ENCODE measurements around the gene TPPP2. TPM values are rescaled to one million over a fixed set of nuclear protein-coding genes. Genes with fewer than 3 reads are reported as not detected.

TPPP2 gene
- total and polyA plus RNA-seq, 10 of the 15 experiments (the other 5 are each of a cell fraction or from before 2014, with no cell fraction given), result not detected

- TF ChIP-seq NKRF (conservative IDR thresholded peaks at IDR 0.05), result no peak
Observed at GRCh38 chr14:21066882-21067502, 37.0 kb downstream of the TPPP2 start (continued).

GRCh38 chr14:21068521-21069387 lies 38.7 kb downstream of the TPPP2 start:
- BruUV-seq (replicated peaks), result no TSS peak
- DNase-seq (ENCODE audit: low read depth, low spot score), result no peak
- ChIA-PET POLR2A (interaction anchor here (0.5 kb wide), 1 partner anchor 152 kb away, joined by 4 read pairs; no protein-coding TSS in a partner anchor), RAD21 (ENCODE audit: unreplicated experiment) (interaction anchor here (0.6 to 4.8 kb wide), 9 partner anchors 19 to 239 kb away, joined by 3 to 55 read pairs (median 5); no protein-coding TSS in a partner anchor), CTCF (interaction anchor here (0.6 to 6.3 kb wide), 18 partner anchors 9 to 607 kb away, joined by 3 to 151 read pairs (median 3); partner anchors contain the start of genes PIP4P1, RNASE13 and TMEM253), SMC1A (ENCODE audit: uncharacterized antibody, unreplicated experiment) (interaction anchor here (0.6 to 3.2 kb wide), 16 partner anchors 8 to 418 kb away, joined by 3 to 38 read pairs (median 4); partner anchors contain the start of gene TMEM253)
- H3K36me3 ChIP-seq (ENCODE audit: control insufficient read depth in 2 of 2, insufficient read depth in 2 of 2, low read length in 1 of 2), result no peaks in the 10 kb centered on the region
- TF ChIP-seq CTCF (IDR thresholded peaks at IDR 0.05 in 2 of 3, conservative IDR thresholded peaks at IDR 0.05 in 1 of 3; ENCODE audit: control insufficient read depth in 2 of 3, extremely low read depth in 1 of 3, insufficient read depth in 1 of 3, low read depth in 3 of 3, low read length in 3 of 3) (peak; percentile 48 to 59 (median 52); a peak in 5 of 6 replicates), ZNF687 (IDR thresholded peaks at IDR 0.05) (no peak), SUZ12 (IDR thresholded peaks at IDR 0.05; ENCODE audit: unreplicated experiment) (peak; percentile 36), RAD21 (IDR thresholded peaks at IDR 0.05; ENCODE audit: insufficient read depth, low read depth, low read length) (peak; percentile 76), SP1 (IDR thresholded peaks at IDR 0.05; ENCODE audit: low read depth, low read length) (no peak), SMC3 (IDR thresholded peaks at IDR 0.05; ENCODE audit: borderline replicate concordance, low read length) (peak; percentile 59; the same call in 1 of the 2 replicates)
- no peaks in the 10 kb centered on the region for H3K79me2 ChIP-seq (ENCODE audit: control insufficient read depth, insufficient read depth, low read length)
- WGBS (ENCODE audit: insufficient coverage, insufficient replicate concordance, low lambda C conversion rate, missing lambda C conversion rate), result 5% methylated on average over 45 of the region's 45 CpGs
- no peak overlapping the region for H2AFZ ChIP-seq (ENCODE audit: control insufficient read depth, low read depth, low read length)
- H4K20me1 ChIP-seq (ENCODE audit: control insufficient read depth, insufficient read depth), result no peaks in the 10 kb centered on the region
- intact Hi-C loops (cut with micrococcal nuclease; ENCODE audit: unreplicated experiment) (loop anchor here (1.0 kb wide), 1 partner anchor 24 kb away; no protein-coding TSS in a partner anchor), in situ Hi-C loops (cut with MboI) (no loop called here)
- no peak for FAIRE-seq
- H3K4me2 ChIP-seq (ENCODE audit: control insufficient read depth, insufficient read depth), result no peak overlapping the region; the same call in 1 of the 2 replicates
- ATAC-seq, result peak; percentile 38
- no peaks in the 10 kb centered on the region for H3K9me3 ChIP-seq (replicated peaks; ENCODE audit: control insufficient read depth, insufficient read depth, low read length)
- H3K27me3 ChIP-seq (replicated peaks in 1 of 2; ENCODE audit: control insufficient read depth in 2 of 2, insufficient read depth in 2 of 2, low read length in 1 of 2), result peaks cover 9 to 20% of the 10 kb centered on the region in 2 experiments
- no peak overlapping the region for H3K27ac ChIP-seq (ENCODE audit: control insufficient read depth, insufficient read depth)
- no peak overlapping the region for H3K4me3 ChIP-seq
- peaks cover 29% of the 10 kb centered on the region for H3K4me1 ChIP-seq (ENCODE audit: control insufficient read depth, insufficient read depth, low read length)
- H3K9ac ChIP-seq (ENCODE audit: control insufficient read depth, insufficient read depth, low read length), result no peak overlapping the region

All from GM12878 (cell line).